GM12872 (cell line): ENCODE results near the gene GRIN2C.

Experiments
- CTCF ChIP-seq: IDR thresholded peaks from 3 replicates; pipeline ENCODE4 v1.5.1; 2011; ENCODE audit warnings: low read depth, mild to moderate bottlenecking, low read length, moderate library complexity; ENCODE audit not compliant: insufficient read depth

Gene GRIN2C

GRCh38 chr17:74875155-74875976 lies 15.7 kb upstream of the GRIN2C start:
- TF ChIP-seq CTCF = no peak

GRCh38 chr17:74874615-74875037 lies 14.9 kb upstream of the GRIN2C start:
- no peak for TF ChIP-seq CTCF

DNA sequence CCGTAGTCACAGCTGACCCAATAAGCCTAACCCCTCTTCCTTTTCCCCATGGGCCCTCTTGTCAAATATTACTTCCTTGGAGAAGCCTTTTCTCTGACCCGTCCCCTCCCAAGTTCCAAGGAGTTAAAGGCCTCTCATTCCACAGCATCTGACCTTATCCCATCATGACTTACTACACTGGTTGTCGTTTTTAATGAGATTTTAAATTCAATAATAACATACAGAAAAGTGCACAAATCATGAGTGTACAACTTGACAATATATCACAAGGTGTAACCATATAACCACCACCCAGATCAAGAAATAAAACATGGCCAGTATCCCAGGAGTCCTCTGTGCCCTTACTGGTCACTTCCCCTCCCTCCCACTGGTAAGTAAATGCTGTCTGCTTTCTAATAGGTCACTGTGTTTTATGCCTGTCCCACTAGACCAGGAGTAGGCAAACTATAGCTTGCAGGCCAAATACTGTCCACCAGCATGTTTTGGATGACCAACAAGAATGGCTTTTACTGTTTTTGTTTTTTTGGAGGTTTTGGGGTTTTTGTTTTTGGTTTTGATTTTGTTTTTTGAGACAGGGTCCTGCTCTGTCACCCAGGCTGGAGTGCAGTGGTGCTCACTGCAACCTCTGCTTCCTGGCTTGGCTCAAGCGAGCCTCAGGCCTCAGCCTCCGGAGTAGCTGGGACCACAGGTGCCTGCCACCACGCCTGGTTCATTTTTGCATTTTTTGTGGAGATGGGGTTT lies 14.4 kb upstream of the GRIN2C start:
- TF ChIP-seq CTCF = no peak

DNA sequence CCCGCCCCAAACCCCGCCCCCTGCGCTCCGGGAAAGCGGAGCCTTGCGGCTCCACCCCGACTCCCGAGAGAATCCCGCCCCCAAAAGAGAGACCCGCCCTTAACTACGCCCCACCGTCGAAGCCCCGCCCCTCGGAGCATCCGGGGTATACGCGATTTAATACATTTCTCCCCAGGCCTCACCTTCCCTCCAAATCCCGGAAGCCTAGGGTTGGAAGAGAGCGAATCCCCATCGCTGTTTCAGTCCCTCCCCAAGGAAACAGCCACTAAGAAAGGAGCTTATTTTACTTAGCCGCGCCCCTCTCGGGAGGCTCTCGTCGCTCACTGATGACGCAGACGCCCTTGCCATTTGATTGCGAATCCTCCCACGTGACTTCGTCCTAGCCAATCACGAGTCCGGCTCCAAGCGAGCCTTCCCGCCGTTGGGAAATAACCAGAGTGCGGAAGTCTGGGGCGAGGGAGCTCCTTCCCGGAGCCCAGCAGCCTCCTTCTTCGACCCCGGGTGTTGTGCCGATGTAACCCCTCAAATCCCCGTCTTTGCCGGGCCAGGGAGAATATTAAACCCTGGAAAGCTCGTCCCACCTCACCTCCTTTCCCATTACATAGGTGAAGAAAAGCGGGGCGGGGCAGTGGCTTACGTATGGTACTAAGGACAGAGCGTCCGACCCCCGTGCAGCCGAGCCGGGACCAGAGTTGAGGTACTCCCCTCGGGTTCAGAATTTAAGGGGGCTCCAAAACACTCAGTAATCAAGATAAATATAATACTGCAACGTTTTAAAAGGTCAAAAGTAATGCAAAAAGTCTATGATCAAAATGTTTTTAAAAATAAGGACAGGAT lies 13.6 kb upstream of the GRIN2C start:
- TF ChIP-seq CTCF = no peak

- TF ChIP-seq CTCF = no peak
Measured at GRCh38 chr17:74872313-74873036, 12.8 kb upstream of the GRIN2C start, which contains the start of gene FDXR. Gene FDXR (minus strand): TSS chr17:74872994. CDS start chr17:74872944, 50 bp downstream.

DNA sequence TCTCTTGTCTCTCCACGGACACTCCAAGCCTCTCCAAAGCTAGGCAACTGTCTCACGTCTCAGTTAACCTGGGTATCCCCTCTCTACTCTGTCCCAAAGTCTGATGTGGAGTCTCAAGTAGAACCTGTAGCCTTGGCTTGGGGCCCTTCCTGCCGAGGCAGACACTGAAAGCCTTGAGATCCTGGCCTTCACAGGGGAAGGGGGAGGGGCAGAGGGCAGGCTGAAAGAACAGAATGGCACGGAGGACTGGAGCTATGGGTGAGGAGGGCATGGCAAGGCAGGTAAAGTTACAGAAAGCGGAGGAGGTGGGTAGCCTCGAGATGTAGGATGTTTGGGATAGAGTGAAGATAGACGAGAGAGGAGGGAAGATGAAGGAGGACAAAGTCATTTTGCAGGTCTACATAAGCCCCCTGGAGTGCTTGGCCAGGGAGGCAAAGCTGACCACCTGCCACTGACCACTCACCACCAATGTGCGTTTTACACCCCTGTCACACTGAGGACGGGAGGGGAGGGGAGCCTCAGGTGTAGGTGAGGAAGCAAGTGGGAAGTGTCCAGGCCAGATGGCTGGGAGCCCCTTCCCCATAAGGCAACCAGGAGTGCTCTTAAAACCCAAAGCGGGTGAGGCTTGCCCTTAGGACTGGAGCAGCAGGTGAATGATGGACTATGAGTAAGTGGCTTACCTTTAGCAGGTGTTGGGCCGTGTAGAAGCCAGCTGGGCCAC lies 11.8 kb upstream of the GRIN2C start:
- TF ChIP-seq CTCF = no peak
